ENCODE results near the gene CACNA1B.

DNA sequence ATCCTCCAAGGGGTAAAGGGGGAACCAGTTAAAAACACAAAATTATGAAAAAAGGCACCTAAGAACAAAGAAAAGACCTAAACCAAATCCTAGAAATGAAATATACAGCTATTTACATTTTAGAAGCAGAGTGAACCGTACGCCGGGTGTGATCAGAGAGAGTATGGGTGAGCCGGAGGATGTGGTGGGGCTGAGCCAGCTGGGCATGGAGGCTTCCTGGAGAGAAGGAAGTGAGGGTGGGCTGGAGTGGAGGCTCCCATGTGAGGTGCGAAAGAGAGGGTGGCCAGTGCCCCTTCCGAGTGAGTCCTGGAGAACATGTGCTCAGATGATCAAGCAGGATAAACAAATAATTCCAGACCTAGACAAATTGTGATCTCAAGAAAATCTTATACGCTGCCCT, 111.6 kb downstream of the CACNA1B start:
- TF ChIP-seq EZH2 (optimal IDR thresholded peaks at IDR 0.05; ENCODE audit: low read depth, low read length), result no peak
- TF ChIP-seq, protein P1, sequence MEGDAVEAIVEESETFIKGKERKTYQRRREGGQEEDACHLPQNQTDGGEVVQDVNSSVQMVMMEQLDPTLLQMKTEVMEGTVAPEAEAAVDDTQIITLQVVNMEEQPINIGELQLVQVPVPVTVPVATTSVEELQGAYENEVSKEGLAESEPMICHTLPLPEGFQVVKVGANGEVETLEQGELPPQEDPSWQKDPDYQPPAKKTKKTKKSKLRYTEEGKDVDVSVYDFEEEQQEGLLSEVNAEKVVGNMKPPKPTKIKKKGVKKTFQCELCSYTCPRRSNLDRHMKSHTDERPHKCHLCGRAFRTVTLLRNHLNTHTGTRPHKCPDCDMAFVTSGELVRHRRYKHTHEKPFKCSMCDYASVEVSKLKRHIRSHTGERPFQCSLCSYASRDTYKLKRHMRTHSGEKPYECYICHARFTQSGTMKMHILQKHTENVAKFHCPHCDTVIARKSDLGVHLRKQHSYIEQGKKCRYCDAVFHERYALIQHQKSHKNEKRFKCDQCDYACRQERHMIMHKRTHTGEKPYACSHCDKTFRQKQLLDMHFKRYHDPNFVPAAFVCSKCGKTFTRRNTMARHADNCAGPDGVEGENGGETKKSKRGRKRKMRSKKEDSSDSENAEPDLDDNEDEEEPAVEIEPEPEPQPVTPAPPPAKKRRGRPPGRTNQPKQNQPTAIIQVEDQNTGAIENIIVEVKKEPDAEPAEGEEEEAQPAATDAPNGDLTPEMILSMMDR (IDR thresholded peaks at IDR 0.05; ENCODE audit: low read length), result no peak
